Measurements from ENCODE around the gene UTS2R.

DNA sequence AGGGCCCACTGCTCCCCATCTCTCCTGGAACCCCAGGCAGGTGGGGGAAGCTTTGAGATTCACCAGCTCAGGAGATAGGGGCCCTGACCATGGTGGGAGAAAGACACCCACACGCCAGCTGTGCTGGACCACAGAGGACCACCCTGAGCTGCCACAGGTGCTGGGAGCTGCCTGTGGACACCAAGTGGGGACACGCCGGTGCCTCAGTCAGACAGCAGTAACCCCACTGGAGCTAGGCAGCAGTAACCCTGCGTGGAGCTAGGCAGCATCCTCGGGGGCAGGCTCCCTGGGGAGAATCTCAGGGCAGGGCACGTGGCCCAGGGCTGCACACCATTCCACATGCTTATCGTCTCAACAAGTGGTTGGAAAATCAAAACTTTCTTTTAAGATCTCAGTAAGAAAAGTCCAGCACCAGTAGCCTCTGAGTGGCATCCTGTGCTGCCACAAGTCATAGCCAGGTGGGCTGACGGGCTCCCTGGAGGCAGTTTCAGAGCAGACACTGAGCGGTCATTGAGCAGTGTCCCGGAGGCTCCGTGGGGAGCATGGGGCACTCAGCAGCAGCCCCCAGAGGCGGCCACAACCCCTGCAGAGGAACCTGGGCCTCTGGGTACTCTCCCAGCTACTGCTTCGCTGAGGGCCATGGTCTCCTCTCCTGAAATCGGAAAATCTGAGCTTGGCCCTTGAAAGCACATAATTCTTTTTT lies 38.6 kb downstream of the UTS2R start:
- TF ChIP-seq, protein P1, sequence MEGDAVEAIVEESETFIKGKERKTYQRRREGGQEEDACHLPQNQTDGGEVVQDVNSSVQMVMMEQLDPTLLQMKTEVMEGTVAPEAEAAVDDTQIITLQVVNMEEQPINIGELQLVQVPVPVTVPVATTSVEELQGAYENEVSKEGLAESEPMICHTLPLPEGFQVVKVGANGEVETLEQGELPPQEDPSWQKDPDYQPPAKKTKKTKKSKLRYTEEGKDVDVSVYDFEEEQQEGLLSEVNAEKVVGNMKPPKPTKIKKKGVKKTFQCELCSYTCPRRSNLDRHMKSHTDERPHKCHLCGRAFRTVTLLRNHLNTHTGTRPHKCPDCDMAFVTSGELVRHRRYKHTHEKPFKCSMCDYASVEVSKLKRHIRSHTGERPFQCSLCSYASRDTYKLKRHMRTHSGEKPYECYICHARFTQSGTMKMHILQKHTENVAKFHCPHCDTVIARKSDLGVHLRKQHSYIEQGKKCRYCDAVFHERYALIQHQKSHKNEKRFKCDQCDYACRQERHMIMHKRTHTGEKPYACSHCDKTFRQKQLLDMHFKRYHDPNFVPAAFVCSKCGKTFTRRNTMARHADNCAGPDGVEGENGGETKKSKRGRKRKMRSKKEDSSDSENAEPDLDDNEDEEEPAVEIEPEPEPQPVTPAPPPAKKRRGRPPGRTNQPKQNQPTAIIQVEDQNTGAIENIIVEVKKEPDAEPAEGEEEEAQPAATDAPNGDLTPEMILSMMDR (IDR thresholded peaks at IDR 0.05) = no peak
- no peak for TF ChIP-seq POLR2A (IDR thresholded peaks at IDR 0.05)
